ENCODE results near the gene KCNJ14.

GRCh38 chr19:48466561-48467325 is 11.4 kb downstream of the KCNJ14 start:
- TF ChIP-seq CTCF (IDR thresholded peaks at IDR 0.05) (no peak), POLR2AphosphoS5 (IDR thresholded peaks at IDR 0.05) (no peak), POLR2A (IDR thresholded peaks at IDR 0.05; ENCODE audit: low read depth) (no peak)
